SHP77 (cell line): ENCODE data around the gene ZNF678.

Experiments
- DNase-seq, 2 experiments: peaks; one replicate each; lab custom pipeline; 2025; lab: John Stamatoyannopoulos, UW

ZNF678 gene

DNA sequence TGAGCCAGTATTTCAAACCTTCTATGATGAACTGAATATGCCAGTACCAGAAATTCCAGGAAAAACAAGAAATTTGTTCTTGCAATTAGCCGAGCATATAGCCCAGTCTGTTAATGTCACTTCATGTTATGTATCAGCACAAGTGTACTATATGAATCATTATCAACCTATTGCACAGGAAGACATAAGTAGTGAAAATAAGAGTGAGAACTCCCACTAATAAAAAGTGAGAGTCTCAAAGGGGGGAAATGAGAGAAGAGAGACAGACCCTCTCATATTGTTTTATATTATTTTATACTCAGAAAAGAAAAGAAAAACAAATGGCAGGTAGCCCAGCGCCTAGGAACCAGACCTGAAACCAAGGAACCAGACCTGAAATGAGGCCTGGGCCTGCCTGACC lies 155.6 kb downstream of the ZNF678 start:
- no peak for DNase-seq

DNA sequence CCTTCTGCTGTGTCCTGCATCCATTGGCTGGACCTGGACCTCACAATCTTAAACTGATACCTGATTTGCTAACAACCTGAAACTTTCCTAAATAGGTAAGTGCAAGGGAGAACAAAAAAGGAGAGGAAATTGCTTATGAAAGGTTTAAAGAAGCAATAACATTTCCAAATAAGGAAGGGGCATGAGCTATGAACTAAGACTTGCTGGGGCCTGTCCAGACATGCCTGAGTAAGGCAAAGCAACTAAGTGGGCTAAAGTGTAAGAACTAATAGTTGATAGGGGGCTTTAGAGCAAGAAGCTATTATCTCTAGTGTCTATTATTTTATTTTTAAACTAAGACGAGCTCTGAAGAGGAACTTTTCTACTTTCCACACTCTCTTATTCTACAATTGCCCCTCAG lies 160.1 kb downstream of the ZNF678 start:
- DNase-seq, result no peak

DNA sequence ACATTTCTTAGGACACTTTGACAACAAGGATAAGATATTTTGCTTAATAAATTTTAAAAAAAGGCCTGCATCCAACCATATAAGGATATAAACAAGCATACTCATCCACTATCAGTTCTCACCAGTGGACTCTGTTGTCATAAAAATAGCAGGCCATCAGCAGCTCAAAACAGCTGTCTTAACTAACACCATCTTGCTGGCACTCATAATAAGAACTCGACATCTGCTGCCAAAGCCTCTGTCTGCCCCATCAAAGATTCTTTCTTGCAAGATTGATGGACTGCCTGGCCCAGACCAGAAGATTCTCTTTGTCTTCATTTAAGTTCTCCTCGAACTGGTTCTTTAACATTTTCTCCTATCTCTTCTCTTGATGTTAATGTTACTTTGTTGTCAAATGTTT lies 161.7 kb downstream of the ZNF678 start:
- no peak for DNase-seq

DNA sequence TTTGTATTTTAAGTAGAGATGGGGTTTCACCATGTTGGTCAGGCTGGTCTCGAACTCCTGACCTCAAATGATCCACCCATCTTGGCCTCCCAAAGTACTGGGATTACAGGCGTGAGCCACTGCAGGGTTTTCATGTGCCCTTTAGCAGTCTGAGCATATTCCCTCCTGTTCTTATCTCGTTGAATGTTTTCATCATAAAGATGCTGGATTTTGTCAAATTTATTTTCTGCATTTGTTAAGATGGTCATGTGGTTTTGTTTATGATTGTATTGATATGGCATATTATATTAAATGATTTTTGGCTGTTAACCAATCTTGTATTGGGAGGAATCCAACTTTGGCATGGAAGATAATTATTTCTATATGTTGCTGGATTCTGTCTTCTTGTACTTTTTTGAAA lies 163.0 kb downstream of the ZNF678 start:
- DNase-seq, result no peak
